Ishikawa (cell line): ENCODE measurements around the gene PHLDB3.

Source experiments
- CEBPB ChIP-seq: IDR thresholded peaks from 2 replicates; pipeline ENCODE4 v1.6.1; 2012
- EGR1 ChIP-seq: IDR thresholded peaks from 2 replicates; pipeline ENCODE4 v1.6.1; 2012
- EP300 ChIP-seq: IDR thresholded peaks from 2 replicates; pipeline ENCODE4 v1.6.1; 2012; ENCODE audit warnings: borderline replicate concordance
- FOXM1 ChIP-seq: IDR thresholded peaks from 2 replicates; pipeline ENCODE4 v1.6.1; 2012; ENCODE audit warnings: low read depth, borderline replicate concordance
- MAX ChIP-seq: IDR thresholded peaks from 2 replicates; pipeline ENCODE4 v1.6.1; 2012
- NFIC ChIP-seq: IDR thresholded peaks from 2 replicates; pipeline ENCODE4 v1.6.1; 2012
- RAD21 ChIP-seq: IDR thresholded peaks from 2 replicates; pipeline ENCODE4 v1.6.1; 2012; ENCODE audit warnings: low read depth
- REST ChIP-seq: IDR thresholded peaks from 2 replicates; pipeline ENCODE4 v1.6.1; 2012; ENCODE audit warnings: low read depth, mild to moderate bottlenecking
- TAF1 ChIP-seq: IDR thresholded peaks from 2 replicates; pipeline ENCODE4 v1.6.1; 2012; ENCODE audit warnings: low read depth, mild to moderate bottlenecking
- TCF12 ChIP-seq: IDR thresholded peaks from 2 replicates; pipeline ENCODE4 v1.6.1; 2012; ENCODE audit warnings: low read depth
- TEAD4 ChIP-seq: IDR thresholded peaks from 2 replicates; pipeline ENCODE4 v1.6.1; 2012
- USF1 ChIP-seq: IDR thresholded peaks from 2 replicates; pipeline ENCODE4 v1.6.1; 2012
- YY1 ChIP-seq: IDR thresholded peaks from 2 replicates; pipeline ENCODE4 v1.6.1; 2012; ENCODE audit warnings: low read depth
- ZBTB7A ChIP-seq: IDR thresholded peaks from 2 replicates; pipeline ENCODE4 v1.6.1; 2012; ENCODE audit warnings: low read depth

The PHLDB3 gene

GRCh38 chr19:43510713-43511112 lies 6.2 kb upstream of the PHLDB3 start:
- no peak for TF ChIP-seq YY1
- TF ChIP-seq MAX: no peak
- no peak for TF ChIP-seq ZBTB7A
- TF ChIP-seq TEAD4: no peak
- TF ChIP-seq EGR1: no peak
- TF ChIP-seq EP300: no peak
- no peak for TF ChIP-seq CEBPB

- TF ChIP-seq NFIC (no peak), RAD21 (no peak), YY1 (no peak), FOXM1 (no peak), TEAD4 (no peak), TCF12 (no peak), EGR1 (no peak), REST (no peak), USF1 (no peak), EP300 (no peak), TAF1 (no peak), ZBTB7A (no peak), MAX (no peak)
These were observed 3.3 kb upstream of the PHLDB3 start for GRCh38 chr19:43507880-43508279.

GRCh38 chr19:43506629-43507028 lies 2.1 kb upstream of the PHLDB3 start:
- TF ChIP-seq TEAD4 (no peak), NFIC (no peak), TCF12 (no peak), REST (no peak), ZBTB7A (no peak), MAX (no peak), FOXM1 (no peak)

GRCh38 chr19:43505941-43506340 lies 1.4 kb upstream of the PHLDB3 start:
- TF ChIP-seq EP300: no peak
- TF ChIP-seq REST: no peak

GRCh38 chr19:43505186-43505456 lies 575 bp upstream of the PHLDB3 start:
- no peak for TF ChIP-seq TCF12
- no peak for TF ChIP-seq TEAD4
- no peak for TF ChIP-seq TAF1
- no peak for TF ChIP-seq YY1
- no peak for TF ChIP-seq RAD21
- TF ChIP-seq CEBPB: no peak
- no peak for TF ChIP-seq FOXM1
- TF ChIP-seq REST: no peak
- TF ChIP-seq NFIC: no peak
- TF ChIP-seq USF1: no peak
- no peak for TF ChIP-seq ZBTB7A
